Calu3 (cell line): ENCODE data around the gene ANKRD13C. TPM values are rescaled to one million over a fixed set of nuclear protein-coding genes. Genes with fewer than 3 reads are reported as not detected.
"Not testable (repeated sequence)": the region's sequence is repeated elsewhere in the genome, so short reads cannot be mapped to it uniquely, and the experiment has no call there.

Source experiments
- BruUV-seq: library from RNA; stranded (reverse); fragments of 400-500 nt; replicated peaks from 2 replicates; lab custom pipeline; 2021; lab: Mats Ljungman, UMichigan
- CTCF ChIA-PET: fragments of 300-600 bp; sonication (Branson Sonifier 250); formaldehyde crosslinking; loops from one replicate; lab custom pipeline; 2022; ENCODE audit warnings: antibody characterized with exemption; lab: Charles Lee
- DNase-seq: peaks from one replicate; pipeline ENCODE4 v3.0.0; 2022
- H3K27ac Mint-ChIP-seq: one replicate; pipeline ENCODE4 v1.8.0; 2022; ENCODE audit warnings: mixed read lengths; ENCODE audit not compliant: unreplicated experiment
- H3K27me3 Mint-ChIP-seq: one replicate; pipeline ENCODE4 v1.8.0; 2022; ENCODE audit warnings: mixed read lengths; ENCODE audit not compliant: unreplicated experiment
- H3K36me3 Mint-ChIP-seq: one replicate; pipeline ENCODE4 v1.8.0; 2022; ENCODE audit warnings: mild to moderate bottlenecking, moderate library complexity, mixed read lengths; ENCODE audit not compliant: insufficient read depth, unreplicated experiment
- H3K4me1 Mint-ChIP-seq: one replicate; pipeline ENCODE4 v1.8.0; 2022; ENCODE audit warnings: mild to moderate bottlenecking, low read depth, mixed read lengths; ENCODE audit not compliant: unreplicated experiment
- H3K4me3 Mint-ChIP-seq: one replicate; pipeline ENCODE4 v1.8.0; 2022; ENCODE audit warnings: mild to moderate bottlenecking, low read depth, moderate library complexity, mixed read lengths; ENCODE audit not compliant: unreplicated experiment
- H3K9me3 Mint-ChIP-seq: one replicate; pipeline ENCODE4 v1.8.0; 2022; ENCODE audit warnings: low read depth, mixed read lengths; ENCODE audit not compliant: unreplicated experiment
- intact Hi-C: fragments of 100-400 bp; cut with micrococcal nuclease; formaldehyde crosslinking; loops from one replicate; pipeline ENCODE4 v1.10.0; 2022; ENCODE audit not compliant: unreplicated experiment
- total RNA-seq: library from RNA; stranded (reverse); gene quantifications from 2 replicates; pipeline ENCODE4 v1.2.3, GENCODE V29; 2022
- TF ChIP-seq, protein P1 (sequence below): fragments of 200-600 bp; IDR thresholded peaks from one replicate; pipeline ENCODE4 v1.8.0; 2022; ENCODE audit warnings: antibody characterized with exemption; ENCODE audit not compliant: unreplicated experiment

ANKRD13C gene
- total RNA-seq, 1 experiment from 2014 or later = 25.2 TPM

DNA sequence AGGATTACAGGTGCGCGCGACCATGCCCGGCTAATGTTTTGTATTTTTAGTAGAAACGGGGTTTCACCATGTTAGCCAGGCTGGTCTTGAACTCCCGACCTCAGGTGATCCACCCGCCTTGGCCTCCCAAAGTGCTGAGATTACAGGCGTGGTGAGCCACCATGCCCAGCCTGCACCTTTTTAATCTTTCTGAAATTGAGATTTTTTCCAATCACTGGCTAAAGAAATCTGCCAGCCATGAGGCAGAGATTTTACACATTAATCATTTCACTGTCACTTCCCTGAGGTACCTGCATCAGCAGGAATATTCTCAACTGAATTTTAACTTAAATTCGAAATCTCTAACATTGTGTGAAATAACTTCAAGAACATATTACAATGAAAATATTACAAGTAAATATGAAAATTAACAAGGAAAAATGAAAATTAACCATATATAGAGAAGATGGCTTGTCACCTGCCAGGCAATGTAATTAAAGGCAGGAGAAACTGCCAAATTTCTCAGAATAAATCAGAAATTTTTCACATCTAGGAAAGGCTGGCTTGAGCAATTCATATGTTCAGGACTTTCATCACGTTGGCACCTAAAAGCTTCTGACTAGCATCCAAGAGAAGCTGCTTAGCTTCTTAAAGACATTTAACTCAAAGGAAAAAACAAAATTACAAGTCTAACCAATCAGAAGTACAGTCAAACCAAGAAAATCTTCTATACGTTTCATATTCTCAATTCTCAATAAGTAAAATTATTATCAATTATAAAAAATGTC is 5.9 kb downstream of the ANKRD13C start:
- Mint-ChIP-seq H3K27ac (no peak overlapping the region), H3K4me1 (peaks cover 8% of the 10 kb centered on the region), H3K9me3 (no peaks in the 10 kb centered on the region), H3K4me3 (no peak overlapping the region), H3K27me3 (no peaks in the 10 kb centered on the region), H3K36me3 (peaks cover 6% of the 10 kb centered on the region)
- CTCF ChIA-PET = no interaction called here
- no TSS peak for BruUV-seq
- TF ChIP-seq, protein P1, sequence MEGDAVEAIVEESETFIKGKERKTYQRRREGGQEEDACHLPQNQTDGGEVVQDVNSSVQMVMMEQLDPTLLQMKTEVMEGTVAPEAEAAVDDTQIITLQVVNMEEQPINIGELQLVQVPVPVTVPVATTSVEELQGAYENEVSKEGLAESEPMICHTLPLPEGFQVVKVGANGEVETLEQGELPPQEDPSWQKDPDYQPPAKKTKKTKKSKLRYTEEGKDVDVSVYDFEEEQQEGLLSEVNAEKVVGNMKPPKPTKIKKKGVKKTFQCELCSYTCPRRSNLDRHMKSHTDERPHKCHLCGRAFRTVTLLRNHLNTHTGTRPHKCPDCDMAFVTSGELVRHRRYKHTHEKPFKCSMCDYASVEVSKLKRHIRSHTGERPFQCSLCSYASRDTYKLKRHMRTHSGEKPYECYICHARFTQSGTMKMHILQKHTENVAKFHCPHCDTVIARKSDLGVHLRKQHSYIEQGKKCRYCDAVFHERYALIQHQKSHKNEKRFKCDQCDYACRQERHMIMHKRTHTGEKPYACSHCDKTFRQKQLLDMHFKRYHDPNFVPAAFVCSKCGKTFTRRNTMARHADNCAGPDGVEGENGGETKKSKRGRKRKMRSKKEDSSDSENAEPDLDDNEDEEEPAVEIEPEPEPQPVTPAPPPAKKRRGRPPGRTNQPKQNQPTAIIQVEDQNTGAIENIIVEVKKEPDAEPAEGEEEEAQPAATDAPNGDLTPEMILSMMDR = no peak
- DNase-seq = no peak
- intact Hi-C loops = loop anchor here (10.0 kb wide), 1 partner anchor 64 kb away; no protein-coding TSS in a partner anchor

DNA sequence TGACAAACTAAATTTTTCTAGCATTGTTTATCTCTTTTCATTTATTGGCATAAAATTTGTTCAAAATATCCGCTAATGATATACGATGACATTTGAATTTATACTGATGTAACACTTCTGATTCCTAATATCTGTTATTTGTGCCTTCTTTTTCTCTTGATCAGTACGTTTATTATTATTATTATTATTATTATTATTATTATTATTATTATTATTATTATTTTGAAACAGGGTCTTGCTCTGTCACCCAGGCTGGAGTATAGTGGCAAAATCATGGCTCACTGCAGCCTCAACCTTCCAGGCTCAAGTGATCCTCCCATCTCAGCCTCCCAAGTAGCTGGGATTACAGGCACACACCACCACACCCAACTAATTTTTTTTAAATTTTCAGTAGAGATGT is 14.9 kb downstream of the ANKRD13C start:
- H3K4me1 Mint-ChIP-seq, DNase-seq, H3K36me3 Mint-ChIP-seq, H3K27me3 Mint-ChIP-seq, H3K9me3 Mint-ChIP-seq, BruUV-seq, CTCF ChIA-PET, H3K27ac Mint-ChIP-seq, H3K4me3 Mint-ChIP-seq: not testable (repeated sequence)
- intact Hi-C loops = loop anchor here (10.0 kb wide), 1 partner anchor 55 kb away; no protein-coding TSS in a partner anchor

DNA sequence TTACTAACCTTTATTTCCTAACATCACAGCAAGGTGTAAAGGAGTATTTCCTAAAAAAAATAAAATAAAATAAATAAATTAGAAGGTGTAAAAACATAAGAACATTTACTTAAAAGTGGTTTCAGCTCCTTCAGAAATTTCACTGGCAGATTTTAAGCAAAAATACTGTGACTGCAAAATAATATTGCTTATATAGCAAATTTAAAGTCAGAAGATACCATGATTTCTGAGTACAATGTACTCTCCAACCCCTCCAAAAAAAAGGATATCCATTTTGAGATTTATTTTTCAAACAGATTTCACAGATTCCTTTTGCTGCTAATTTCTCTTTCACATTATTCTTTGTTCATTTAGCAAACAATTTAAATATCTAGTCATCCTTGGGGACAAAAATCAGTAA is 18.5 kb downstream of the ANKRD13C start:
- TF ChIP-seq, protein P1 = no peak
- Mint-ChIP-seq H3K27ac (no peak overlapping the region), H3K4me1 (peaks cover 14% of the 10 kb centered on the region), H3K4me3 (no peak overlapping the region), H3K9me3 (no peaks in the 10 kb centered on the region), H3K27me3 (no peaks in the 10 kb centered on the region), H3K36me3 (peaks cover 4% of the 10 kb centered on the region)
- intact Hi-C loops = no loop called here
- CTCF ChIA-PET = no interaction called here
- no TSS peak for BruUV-seq
- DNase-seq = no peak

DNA sequence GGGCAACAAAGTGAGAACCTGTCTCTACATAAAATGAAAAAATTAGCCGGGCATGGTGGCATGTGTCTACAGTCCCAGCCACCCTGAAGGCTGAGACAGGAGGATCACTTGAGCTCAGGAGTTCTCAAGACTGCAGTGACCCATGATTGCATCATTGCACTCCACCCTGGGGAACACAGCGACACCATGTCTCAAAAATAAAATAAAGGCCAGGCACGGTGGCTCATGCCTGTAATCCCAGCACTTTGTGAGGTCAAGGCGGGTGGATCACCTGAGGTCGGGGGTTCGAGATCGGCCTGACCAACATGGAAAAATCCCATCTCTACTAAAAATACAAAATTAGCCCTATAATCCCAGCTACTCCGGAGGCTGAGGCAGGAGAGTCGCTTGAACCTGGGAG is 20.1 kb downstream of the ANKRD13C start:
- H3K27ac Mint-ChIP-seq = no peak overlapping the region
- H3K4me3 Mint-ChIP-seq = no peak overlapping the region
- no TSS peak for BruUV-seq
- CTCF ChIA-PET = no interaction called here
- peaks cover 4% of the 10 kb centered on the region for H3K36me3 Mint-ChIP-seq
- TF ChIP-seq, protein P1 = no peak
- H3K9me3 Mint-ChIP-seq = no peaks in the 10 kb centered on the region
- H3K27me3 Mint-ChIP-seq = no peaks in the 10 kb centered on the region
- peaks cover 20% of the 10 kb centered on the region for H3K4me1 Mint-ChIP-seq
- DNase-seq = no peak
- intact Hi-C loops = no loop called here

DNA sequence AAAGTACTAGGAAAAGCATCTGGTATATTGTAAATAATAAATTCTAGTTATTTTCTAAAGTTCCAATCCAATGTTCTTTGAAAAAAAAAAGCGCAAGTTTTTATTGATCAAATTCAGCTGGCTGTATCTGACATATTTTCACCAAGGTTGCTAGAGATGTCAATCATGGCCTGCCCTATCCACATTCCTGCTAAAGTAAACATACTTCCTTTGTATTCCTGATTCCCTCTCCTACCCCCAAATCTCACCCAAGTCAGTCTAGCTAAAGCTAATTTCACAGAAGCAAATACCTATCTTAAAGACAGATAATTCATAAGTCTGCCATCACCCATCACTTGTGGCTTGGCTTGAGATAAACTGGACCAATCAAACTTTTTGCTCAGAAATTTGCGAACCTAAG is 21.3 kb downstream of the ANKRD13C start:
- TSS peak; percentile 7 for BruUV-seq
- DNase-seq = no peak
- Mint-ChIP-seq H3K27me3 (no peaks in the 10 kb centered on the region), H3K27ac (no peak overlapping the region), H3K9me3 (no peaks in the 10 kb centered on the region), H3K4me3 (no peak overlapping the region), H3K36me3 (peaks cover 10% of the 10 kb centered on the region), H3K4me1 (peaks cover 25% of the 10 kb centered on the region)
- CTCF ChIA-PET = interaction anchor here (0.7 kb wide), 1 partner anchor 72 kb away, joined by 3 read pairs; no protein-coding TSS in a partner anchor
- intact Hi-C loops = no loop called here
- TF ChIP-seq, protein P1 = no peak
